ENCODE data around the gene DDR1.
"Not testable (repeated sequence)": the region's sequence is repeated elsewhere in the genome, so short reads cannot be mapped to it uniquely, and the experiment has no call there.

DDR1 gene

GRCh38 chr6:30894381-30894780, 10.1 kb downstream of the DDR1 start:
- no peak for DNase-seq (ENCODE audit: low spot score)

GRCh38 chr6:30894935-30895334, 10.6 kb downstream of the DDR1 start:
- DNase-seq (ENCODE audit: low spot score), result no peak

GRCh38 chr6:30895343-30895742, 11.0 kb downstream of the DDR1 start:
- no peak for DNase-seq (ENCODE audit: low spot score)

- no peak for DNase-seq (ENCODE audit: low spot score)
These were observed 12.2 kb downstream of the DDR1 start for GRCh38 chr6:30896541-30896940.

GRCh38 chr6:30897882-30898281, 13.6 kb downstream of the DDR1 start:
- no peak for DNase-seq (ENCODE audit: low spot score)

GRCh38 chr6:30898750-30899360, 14.5 kb downstream of the DDR1 start:
- no peak for DNase-seq (ENCODE audit: low spot score)

GRCh38 chr6:30900863-30901417, 16.6 kb downstream of the DDR1 start:
- no peak for DNase-seq (ENCODE audit: low spot score)

- no peak for DNase-seq (ENCODE audit: low spot score)
These were observed 17.1 kb downstream of the DDR1 start for GRCh38 chr6:30901436-30901835.

- not testable (repeated sequence) for DNase-seq (ENCODE audit: low spot score)
These were observed 17.9 kb downstream of the DDR1 start for GRCh38 chr6:30902196-30902595.

- DNase-seq (ENCODE audit: low spot score), result no peak
These were observed 18.4 kb downstream of the DDR1 start for GRCh38 chr6:30902709-30903108.

GRCh38 chr6:30903236-30903635, 18.9 kb downstream of the DDR1 start:
- DNase-seq (ENCODE audit: low spot score), result no peak

GRCh38 chr6:30907290-30907757, 23.0 kb downstream of the DDR1 start:
- not testable (repeated sequence) for DNase-seq (ENCODE audit: low spot score)

- DNase-seq (ENCODE audit: low spot score), result peak; percentile 97
These were observed 23.7 kb downstream of the DDR1 start, which contains the start of gene GTF2H4 for GRCh38 chr6:30907758-30908591. Gene GTF2H4, plus strand, starts transcription at chr6:30908207.

GRCh38 chr6:30908700-30909099, 24.4 kb downstream of the DDR1 start:
- DNase-seq (ENCODE audit: low spot score), result no peak

GRCh38 chr6:30910473-30910872, 26.2 kb downstream of the DDR1 start:
- not testable (repeated sequence) for DNase-seq (ENCODE audit: low spot score)

- no peak for DNase-seq (ENCODE audit: low spot score)
These were observed 28.6 kb downstream of the DDR1 start for GRCh38 chr6:30912746-30913520.

- no peak for DNase-seq (ENCODE audit: low spot score)
These were observed 29.4 kb downstream of the DDR1 start for GRCh38 chr6:30913721-30914075.

- peak; percentile 99 for DNase-seq (ENCODE audit: low spot score)
These were observed 29.9 kb downstream of the DDR1 start, which contains the start of gene VARS2 for GRCh38 chr6:30914076-30914853. Gene VARS2, plus strand, starts transcription at chr6:30914238. Its CDS starts 599 bp downstream, at chr6:30914837.

- no peak for DNase-seq (ENCODE audit: low spot score)
These were observed 30.7 kb downstream of the DDR1 start for GRCh38 chr6:30914854-30915590.

GRCh38 chr6:30915591-30915946, 31.2 kb downstream of the DDR1 start:
- DNase-seq (ENCODE audit: low spot score), result peak; percentile 88

GRCh38 chr6:30917041-30917440, 32.7 kb downstream of the DDR1 start:
- DNase-seq (ENCODE audit: low spot score), result no peak

Measured in hepatic stellate cell (primary cell).